ENCODE results near the gene E2F3.

E2F3 gene

GRCh38 chr6:20401205-20402091 is at the start of gene E2F3:
E2F3 (plus strand) TSS chr6:20401879; CDS start chr6:20402233, 354 bp downstream.
- peak within 1 kb of the TSS; percentile 84 for H3K4me3 Mint-ChIP-seq
- peak within 1 kb of the TSS; percentile 66 for H3K27ac Mint-ChIP-seq
- H3K27me3 Mint-ChIP-seq, result peaks cover 1% of the 10 kb centered on the region
- peaks cover 13% of the 10 kb centered on the region for H3K4me1 Mint-ChIP-seq
- DNase-seq (ENCODE audit: low spot score in 2 of 2) (peak; percentile 96 to 99), ATAC-seq (ENCODE audit: low read depth) (peak; percentile 84)
- no peaks in the 10 kb centered on the region for H3K9me3 Mint-ChIP-seq
- no peaks in the 10 kb centered on the region for H3K36me3 Mint-ChIP-seq

DNA sequence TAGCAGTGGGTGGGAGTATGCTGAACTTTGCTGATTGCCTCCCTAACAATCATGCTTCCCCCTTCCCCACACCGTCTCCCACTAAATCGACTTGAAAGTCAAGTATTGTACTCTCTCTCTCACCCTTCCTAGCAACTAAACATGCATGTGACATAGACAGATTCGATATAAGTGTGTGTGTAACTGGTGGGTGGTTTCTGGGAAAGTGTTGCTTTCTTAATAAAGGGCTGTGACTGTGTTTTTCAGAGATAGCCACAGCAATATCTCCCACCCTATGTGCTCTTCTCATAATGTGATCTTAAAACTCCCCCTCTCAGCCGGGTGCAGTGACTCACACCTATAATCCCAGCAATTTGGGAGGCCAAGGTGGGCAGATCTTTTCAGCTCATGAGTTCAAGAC is 49.3 kb upstream of the E2F3 start:
- Mint-ChIP-seq H3K27ac (no peak overlapping the region), H3K27me3 (peaks cover 2% of the 10 kb centered on the region), H3K4me1 (no peaks in the 10 kb centered on the region), H3K9me3 (peaks cover 2% of the 10 kb centered on the region), H3K36me3 (no peaks in the 10 kb centered on the region), H3K4me3 (no peak overlapping the region)
- ATAC-seq (ENCODE audit: low read depth), result no peak
- no peak for DNase-seq (ENCODE audit: low spot score in 2 of 2)

DNA sequence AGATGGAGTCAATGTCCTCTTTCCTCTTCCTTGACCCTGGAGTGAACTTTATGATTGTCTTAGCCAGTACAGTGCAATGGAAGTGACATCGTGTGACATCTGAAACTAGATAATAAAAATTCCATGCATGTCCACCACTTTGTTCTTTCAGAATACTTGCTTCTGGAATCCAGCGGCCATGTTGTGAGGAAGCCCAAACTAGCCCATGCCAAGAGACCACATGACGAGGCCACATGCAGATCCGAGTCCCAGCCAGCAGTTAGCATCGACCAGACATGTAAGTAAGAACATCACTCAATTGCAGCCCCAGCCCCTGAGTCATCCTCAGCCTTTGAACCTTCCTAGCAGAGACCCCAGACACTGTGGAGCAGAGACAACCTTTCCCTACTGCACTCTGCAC is 48.5 kb upstream of the E2F3 start:
- Mint-ChIP-seq H3K9me3 (no peaks in the 10 kb centered on the region), H3K36me3 (no peaks in the 10 kb centered on the region), H3K4me1 (no peaks in the 10 kb centered on the region), H3K27ac (no peak overlapping the region), H3K27me3 (peaks cover 2% of the 10 kb centered on the region), H3K4me3 (no peak overlapping the region)
- no peak for ATAC-seq (ENCODE audit: low read depth)
- no peak for DNase-seq (ENCODE audit: low spot score in 2 of 2)

- Mint-ChIP-seq H3K27me3 (peaks cover 3% of the 10 kb centered on the region), H3K36me3 (no peaks in the 10 kb centered on the region), H3K9me3 (no peaks in the 10 kb centered on the region), H3K27ac (no peak overlapping the region), H3K4me3 (no peak overlapping the region), H3K4me1 (no peaks in the 10 kb centered on the region)
- no peak for DNase-seq (ENCODE audit: low spot score in 2 of 2)
- no peak for ATAC-seq (ENCODE audit: low read depth)
Measured at GRCh38 chr6:20354366-20354765, 47.3 kb upstream of the E2F3 start.

DNA sequence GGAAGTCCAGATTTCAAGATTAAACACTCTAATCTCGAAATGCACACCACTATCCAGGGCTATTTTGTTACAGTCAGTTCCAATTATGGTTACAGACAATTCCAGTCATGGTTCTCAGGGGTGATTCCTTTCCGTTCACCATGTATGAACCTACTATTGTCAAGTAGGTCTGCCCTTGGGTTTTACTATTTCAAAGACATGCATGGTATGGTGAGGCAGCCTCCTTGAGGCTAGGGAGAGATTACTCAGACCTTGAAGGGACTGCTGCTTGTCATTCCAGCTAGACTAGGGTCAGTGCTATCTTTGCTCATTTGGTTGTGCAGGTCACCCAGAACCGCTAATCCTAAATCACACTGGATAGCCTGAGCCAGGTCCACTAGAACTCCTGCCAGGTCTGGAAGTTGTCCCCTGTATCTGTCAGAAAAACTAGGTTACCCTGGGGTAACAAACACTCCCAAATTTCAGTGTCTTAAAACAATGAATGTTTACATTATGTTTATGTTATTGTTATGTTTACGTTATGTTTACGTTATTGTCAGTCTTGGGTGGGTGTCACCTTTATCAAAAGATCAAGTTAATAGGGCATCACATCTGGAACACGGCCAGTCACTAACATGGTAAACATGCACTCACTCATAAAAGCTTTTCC is 41.1 kb upstream of the E2F3 start:
- ATAC-seq (ENCODE audit: low read depth), result no peak
- Mint-ChIP-seq H3K36me3 (no peaks in the 10 kb centered on the region), H3K27me3 (peaks cover 10% of the 10 kb centered on the region), H3K9me3 (no peaks in the 10 kb centered on the region), H3K27ac (no peak overlapping the region), H3K4me1 (peaks cover 4% of the 10 kb centered on the region), H3K4me3 (no peak overlapping the region)
- DNase-seq (ENCODE audit: low spot score in 2 of 2), result no peak

DNA sequence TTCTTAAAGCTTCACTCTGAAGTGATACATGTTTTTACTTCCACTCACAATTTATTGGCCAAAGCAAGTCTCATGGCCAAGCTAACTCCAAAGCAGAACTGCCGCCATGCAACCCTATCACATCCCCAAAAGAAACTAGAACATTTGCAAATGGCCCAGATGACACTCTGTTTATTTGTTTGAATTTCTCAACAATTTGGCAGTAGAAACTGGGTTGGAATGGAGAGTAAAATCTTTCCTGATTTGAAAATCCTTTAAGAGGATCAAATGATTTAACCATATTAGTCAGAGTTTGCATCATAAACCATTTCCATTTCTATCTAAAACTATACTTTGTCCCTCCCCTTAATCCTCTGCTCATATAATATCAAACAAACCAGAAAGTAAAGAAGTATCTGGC is 39.1 kb upstream of the E2F3 start:
- Mint-ChIP-seq H3K4me3 (no peak overlapping the region), H3K9me3 (no peaks in the 10 kb centered on the region), H3K36me3 (no peaks in the 10 kb centered on the region), H3K27me3 (peaks cover 8% of the 10 kb centered on the region), H3K4me1 (peaks cover 9% of the 10 kb centered on the region), H3K27ac (no peak overlapping the region)
- DNase-seq (ENCODE audit: low spot score in 2 of 2) (no peak), ATAC-seq (ENCODE audit: low read depth) (no peak)

- Mint-ChIP-seq H3K4me1 (peaks cover 9% of the 10 kb centered on the region), H3K27ac (no peak overlapping the region)
Measured at GRCh38 chr6:20364327-20364726, 37.4 kb upstream of the E2F3 start.

GRCh38 chr6:20365456-20365855 is 36.2 kb upstream of the E2F3 start:
- Mint-ChIP-seq H3K4me3 (no peak overlapping the region), H3K36me3 (no peaks in the 10 kb centered on the region), H3K27me3 (peaks cover 12% of the 10 kb centered on the region), H3K4me1 (peaks cover 9% of the 10 kb centered on the region), H3K9me3 (no peaks in the 10 kb centered on the region), H3K27ac (no peak overlapping the region)
- DNase-seq (ENCODE audit: low spot score in 2 of 2) (no peak), ATAC-seq (ENCODE audit: low read depth) (no peak)

More at GRCh38 chr6:20364327-20364726, 37.4 kb upstream of the E2F3 start:
- ATAC-seq (ENCODE audit: low read depth) (no peak), DNase-seq (ENCODE audit: low spot score in 2 of 2) (no peak)
- H3K4me3 Mint-ChIP-seq, result no peak overlapping the region
- H3K36me3 Mint-ChIP-seq, result no peaks in the 10 kb centered on the region
- H3K9me3 Mint-ChIP-seq, result no peaks in the 10 kb centered on the region
- H3K27me3 Mint-ChIP-seq, result peaks cover 9% of the 10 kb centered on the region

DNA sequence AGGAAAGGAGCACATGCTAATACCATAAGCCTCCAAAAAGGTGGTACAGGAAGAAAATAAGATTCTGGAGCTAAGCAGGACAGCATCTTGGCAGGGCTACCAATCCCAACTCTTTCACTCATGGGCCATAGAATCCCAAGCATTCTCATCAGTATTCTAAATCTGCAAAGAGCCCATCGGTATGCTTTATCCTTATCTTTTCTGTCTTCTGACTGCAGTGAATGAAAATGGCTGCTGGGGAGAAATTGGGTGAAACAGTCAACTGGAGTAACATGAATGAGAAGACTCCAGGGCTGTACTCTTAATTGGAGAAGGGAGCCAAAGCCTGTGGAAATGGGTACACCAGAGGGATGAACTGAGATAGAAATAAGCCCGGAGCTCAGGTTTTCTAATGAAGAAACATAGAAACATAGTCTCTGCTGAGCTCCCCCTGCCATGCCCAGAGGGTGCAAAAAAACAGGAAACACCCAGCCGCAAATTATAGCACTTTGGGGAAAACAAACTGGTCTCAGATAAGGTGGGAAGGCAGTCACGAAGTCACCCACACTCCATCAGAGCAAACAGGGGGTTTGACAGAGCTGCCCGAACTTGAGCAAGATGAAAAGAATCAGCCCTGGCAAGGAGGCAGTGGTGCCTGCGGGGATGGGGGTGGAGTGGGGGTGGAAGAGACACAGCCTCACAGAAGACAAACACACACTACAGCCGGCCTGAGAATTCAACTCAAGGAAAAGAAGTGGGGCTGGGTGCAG is 35.4 kb upstream of the E2F3 start:
- H3K9me3 Mint-ChIP-seq, result no peaks in the 10 kb centered on the region
- H3K27me3 Mint-ChIP-seq, result peaks cover 9% of the 10 kb centered on the region
- H3K4me3 Mint-ChIP-seq, result no peak overlapping the region
- DNase-seq (ENCODE audit: low spot score in 2 of 2) (no peak), ATAC-seq (ENCODE audit: low read depth) (no peak)
- H3K4me1 Mint-ChIP-seq, result peaks cover 9% of the 10 kb centered on the region
- no peaks in the 10 kb centered on the region for H3K36me3 Mint-ChIP-seq
- no peak overlapping the region for H3K27ac Mint-ChIP-seq

DNA sequence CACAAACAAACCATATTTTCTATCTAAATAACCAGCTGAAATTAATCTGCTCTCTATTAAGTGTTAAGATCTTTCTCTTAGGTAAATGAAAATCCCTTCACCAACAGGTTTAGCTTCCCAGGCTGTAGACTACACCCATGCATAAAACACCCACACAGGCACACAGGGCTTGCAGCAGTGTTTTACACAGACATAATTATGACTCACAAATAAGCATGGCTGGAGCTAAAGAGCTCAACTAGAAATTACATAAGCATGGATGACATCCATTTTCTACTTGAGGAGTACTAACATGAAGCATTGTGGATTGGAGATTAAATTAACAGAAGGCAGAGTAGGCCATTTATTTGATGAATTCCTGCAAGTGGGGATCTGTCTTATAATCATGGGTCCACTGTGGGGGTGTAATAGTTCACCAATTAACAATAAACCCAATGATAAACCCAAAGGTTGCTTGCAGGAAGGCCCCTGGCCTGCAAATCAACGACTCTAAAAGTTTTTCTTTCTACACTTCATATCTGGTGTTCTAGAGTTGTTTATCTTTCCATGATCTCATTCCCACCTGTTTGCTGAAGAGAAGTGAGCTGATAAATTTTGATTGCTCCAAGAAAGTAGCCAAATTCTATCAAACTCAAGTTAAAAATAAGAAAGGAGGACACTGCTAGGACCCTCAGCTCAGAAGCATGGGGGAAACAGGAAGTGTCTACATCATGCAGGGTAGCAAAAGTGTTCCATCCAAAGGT is 33.8 kb upstream of the E2F3 start:
- Mint-ChIP-seq H3K4me1 (peaks cover 9% of the 10 kb centered on the region), H3K36me3 (no peaks in the 10 kb centered on the region), H3K9me3 (no peaks in the 10 kb centered on the region), H3K4me3 (no peak overlapping the region), H3K27ac (no peak overlapping the region), H3K27me3 (peaks cover 9% of the 10 kb centered on the region)
- no peak for DNase-seq (ENCODE audit: low spot score in 2 of 2)
- ATAC-seq (ENCODE audit: low read depth), result no peak

DNA sequence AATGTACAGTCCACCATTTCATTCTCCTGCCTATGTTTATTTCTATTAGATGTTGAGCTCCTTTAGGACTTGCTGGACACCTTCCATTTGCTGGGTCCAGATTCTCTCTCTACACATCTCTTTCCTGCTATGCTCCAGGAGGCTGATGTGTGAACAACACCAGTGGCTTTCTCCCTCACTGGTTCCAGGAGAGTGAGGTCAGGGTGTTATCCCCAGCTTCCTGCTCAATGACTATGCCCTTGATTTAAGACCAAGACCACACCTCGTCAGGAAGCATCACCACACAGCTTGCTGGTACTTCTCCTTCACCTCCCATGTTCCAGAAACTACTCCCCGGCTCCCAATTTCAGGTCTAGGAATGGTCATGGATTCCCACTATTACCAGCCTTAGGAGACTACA is 31.3 kb upstream of the E2F3 start:
- H3K9me3 Mint-ChIP-seq, result no peaks in the 10 kb centered on the region
- no peak overlapping the region for H3K27ac Mint-ChIP-seq
- H3K4me3 Mint-ChIP-seq, result no peak overlapping the region
- H3K4me1 Mint-ChIP-seq, result peaks cover 6% of the 10 kb centered on the region
- H3K36me3 Mint-ChIP-seq, result no peaks in the 10 kb centered on the region
- no peak for ATAC-seq (ENCODE audit: low read depth)
- DNase-seq (ENCODE audit: low spot score in 2 of 2), result no peak
- H3K27me3 Mint-ChIP-seq, result peaks cover 5% of the 10 kb centered on the region

GRCh38 chr6:20370801-20371200 is 30.9 kb upstream of the E2F3 start:
- Mint-ChIP-seq H3K4me3 (no peak overlapping the region), H3K36me3 (no peaks in the 10 kb centered on the region), H3K27ac (no peak overlapping the region), H3K9me3 (no peaks in the 10 kb centered on the region), H3K27me3 (peaks cover 5% of the 10 kb centered on the region), H3K4me1 (peaks cover 5% of the 10 kb centered on the region)
- DNase-seq (ENCODE audit: low spot score in 2 of 2) (no peak), ATAC-seq (ENCODE audit: low read depth) (no peak)

DNA sequence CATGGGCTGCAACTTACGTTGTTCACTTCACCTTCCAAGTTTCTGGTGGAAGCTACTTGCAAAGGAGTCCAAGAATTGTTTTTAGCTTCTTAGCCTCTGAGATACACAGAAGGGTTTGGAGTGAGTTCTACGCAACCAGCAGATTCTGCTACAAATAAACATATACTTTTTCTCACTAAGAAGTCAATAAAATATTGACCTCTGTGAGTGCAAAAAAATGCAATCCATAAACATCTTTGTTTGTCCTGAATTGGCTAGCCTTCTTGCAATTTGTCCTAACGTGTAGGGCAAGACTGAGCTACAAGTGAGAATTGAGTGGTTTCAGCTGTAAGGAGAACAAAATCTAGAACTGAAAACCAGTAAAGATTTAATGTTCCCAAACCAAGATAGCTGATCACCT is 26.2 kb upstream of the E2F3 start:
- no peaks in the 10 kb centered on the region for H3K27me3 Mint-ChIP-seq
- no peak overlapping the region for H3K4me3 Mint-ChIP-seq
- no peak for DNase-seq (ENCODE audit: low spot score in 2 of 2)
- no peaks in the 10 kb centered on the region for H3K36me3 Mint-ChIP-seq
- ATAC-seq (ENCODE audit: low read depth), result no peak
- peaks cover 3% of the 10 kb centered on the region for H3K4me1 Mint-ChIP-seq
- H3K9me3 Mint-ChIP-seq, result no peaks in the 10 kb centered on the region
- H3K27ac Mint-ChIP-seq, result no peak overlapping the region

Data from memory B cell (primary cell).